Measurements from ENCODE around the gene OOSP4A.
"Not testable (repeated sequence)": the region's sequence is repeated elsewhere in the genome, so short reads cannot be mapped to it uniquely, and the experiment has no call there.

OOSP4A gene

DNA sequence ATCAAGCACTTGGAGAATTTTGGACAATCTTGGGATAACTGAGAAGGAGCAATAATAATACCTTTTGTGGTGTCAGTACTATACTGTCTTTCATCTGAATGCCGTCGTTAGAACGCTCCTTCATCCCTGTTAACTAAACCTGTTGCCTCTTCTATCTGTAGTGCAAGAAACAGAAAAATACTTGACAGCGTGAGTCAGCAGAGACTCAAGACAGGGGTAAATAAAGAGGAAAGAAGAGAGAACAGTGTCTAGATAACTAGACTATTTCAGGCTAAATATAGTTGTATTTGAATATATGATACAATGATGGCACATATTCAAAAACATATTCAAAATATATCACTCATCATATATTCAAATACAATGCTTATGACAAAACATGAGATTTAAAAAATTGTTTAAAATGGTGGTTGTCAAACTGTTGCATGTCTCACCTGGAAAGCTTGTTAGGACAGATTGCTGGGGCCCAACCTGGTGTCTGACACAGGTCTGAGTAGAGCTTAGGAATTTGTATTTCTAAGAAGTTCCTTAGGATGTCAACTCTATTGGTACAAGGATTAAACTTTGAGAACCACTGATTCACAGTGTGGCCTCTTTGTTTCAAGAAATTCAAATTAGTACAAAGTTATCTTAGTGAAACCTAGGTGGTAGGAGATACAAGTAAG lies 17.4 kb downstream of the OOSP4A start:
- H3K36me3 ChIP-seq (ENCODE audit: control insufficient read depth in 2 of 2, insufficient read depth in 2 of 2, low read length in 2 of 2): no peaks in the 10 kb centered on the region
- no peak overlapping the region for H3K4me3 ChIP-seq (ENCODE audit: low read length in 2 of 2)
- no peak overlapping the region for H3K27ac ChIP-seq (ENCODE audit: low read length)
- no peaks in the 10 kb centered on the region for H3K9me3 ChIP-seq (ENCODE audit: control insufficient read depth in 2 of 2, low read length in 2 of 2)
- H3K27me3 ChIP-seq (ENCODE audit: control insufficient read depth in 1 of 2, insufficient read depth in 2 of 2, low read length in 2 of 2): no peaks in the 10 kb centered on the region
- H3K9ac ChIP-seq (ENCODE audit: low read length in 2 of 2): no peak overlapping the region
- H3K4me1 ChIP-seq (ENCODE audit: control insufficient read depth, insufficient read depth, low read length): no peaks in the 10 kb centered on the region

DNA sequence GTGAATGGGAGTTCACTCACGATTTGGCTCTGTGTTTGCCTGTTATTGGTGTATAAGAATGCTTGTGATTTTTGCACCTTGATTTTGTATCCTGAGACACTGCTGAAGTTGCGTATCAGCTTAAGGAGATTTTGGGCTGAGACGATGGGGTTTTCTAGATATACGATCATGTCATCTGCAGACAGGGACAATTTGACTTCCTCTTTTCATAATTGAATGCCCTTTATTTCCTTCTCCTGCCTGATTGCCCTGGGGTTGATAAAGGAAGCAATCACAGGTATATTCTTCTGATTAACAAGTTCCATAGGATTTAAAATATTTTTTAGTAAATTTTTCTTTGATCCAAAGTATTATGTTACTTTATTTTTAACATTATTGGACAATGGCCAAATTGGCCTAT lies 18.2 kb downstream of the OOSP4A start:
- H3K9me3 ChIP-seq (ENCODE audit: control insufficient read depth in 2 of 2, low read length in 2 of 2); H3K27ac ChIP-seq (ENCODE audit: low read length); H3K27me3 ChIP-seq (ENCODE audit: control insufficient read depth in 1 of 2, insufficient read depth in 2 of 2, low read length in 2 of 2); H3K4me1 ChIP-seq (ENCODE audit: control insufficient read depth, insufficient read depth, low read length); H3K36me3 ChIP-seq (ENCODE audit: control insufficient read depth in 2 of 2, insufficient read depth in 2 of 2, low read length in 2 of 2); H3K9ac ChIP-seq (ENCODE audit: low read length in 2 of 2); H3K4me3 ChIP-seq (ENCODE audit: low read length in 2 of 2): not testable (repeated sequence)

DNA sequence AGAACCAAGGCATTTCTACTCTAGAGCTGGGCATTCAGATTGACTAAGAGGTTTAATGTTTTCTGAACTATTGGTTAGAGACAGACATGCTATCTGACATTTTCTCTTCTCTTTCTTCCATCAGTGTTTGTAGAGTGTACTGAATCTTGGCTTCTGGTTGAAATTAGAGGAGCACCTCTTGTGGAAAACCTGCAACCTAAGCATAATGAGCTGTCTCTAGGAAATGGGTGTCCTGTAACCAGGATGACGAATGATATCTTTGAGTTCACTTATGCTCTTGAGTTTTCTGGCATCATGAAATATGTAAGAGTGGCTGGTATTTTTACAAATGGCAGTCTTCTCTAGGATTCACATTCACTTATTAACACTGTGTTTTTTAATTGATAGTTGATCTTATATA lies 19.4 kb downstream of the OOSP4A start:
- Histone ChIP-seq H3K4me3 (ENCODE audit: low read length in 2 of 2) (no peak overlapping the region), H3K27ac (ENCODE audit: low read length) (no peak overlapping the region), H3K4me1 (ENCODE audit: control insufficient read depth, insufficient read depth, low read length) (no peaks in the 10 kb centered on the region), H3K27me3 (ENCODE audit: control insufficient read depth in 1 of 2, insufficient read depth in 2 of 2, low read length in 2 of 2) (no peaks in the 10 kb centered on the region), H3K9me3 (ENCODE audit: control insufficient read depth in 2 of 2, low read length in 2 of 2) (no peaks in the 10 kb centered on the region), H3K36me3 (ENCODE audit: control insufficient read depth in 2 of 2, insufficient read depth in 2 of 2, low read length in 2 of 2) (no peaks in the 10 kb centered on the region), H3K9ac (ENCODE audit: low read length in 2 of 2) (no peak overlapping the region)

GRCh38 chr11:59984368-59984767 lies 20.5 kb downstream of the OOSP4A start:
- no peak overlapping the region for H3K27ac ChIP-seq (ENCODE audit: low read length)
- no peak overlapping the region for H3K4me3 ChIP-seq (ENCODE audit: low read length in 2 of 2)
- H3K27me3 ChIP-seq (ENCODE audit: control insufficient read depth in 1 of 2, insufficient read depth in 2 of 2, low read length in 2 of 2): no peaks in the 10 kb centered on the region
- H3K9ac ChIP-seq (ENCODE audit: low read length in 2 of 2): no peak overlapping the region
- H3K9me3 ChIP-seq (ENCODE audit: control insufficient read depth in 2 of 2, low read length in 2 of 2): no peaks in the 10 kb centered on the region
- H3K36me3 ChIP-seq (ENCODE audit: control insufficient read depth in 2 of 2, insufficient read depth in 2 of 2, low read length in 2 of 2): no peaks in the 10 kb centered on the region
- H3K4me1 ChIP-seq (ENCODE audit: control insufficient read depth, insufficient read depth, low read length): no peaks in the 10 kb centered on the region

DNA sequence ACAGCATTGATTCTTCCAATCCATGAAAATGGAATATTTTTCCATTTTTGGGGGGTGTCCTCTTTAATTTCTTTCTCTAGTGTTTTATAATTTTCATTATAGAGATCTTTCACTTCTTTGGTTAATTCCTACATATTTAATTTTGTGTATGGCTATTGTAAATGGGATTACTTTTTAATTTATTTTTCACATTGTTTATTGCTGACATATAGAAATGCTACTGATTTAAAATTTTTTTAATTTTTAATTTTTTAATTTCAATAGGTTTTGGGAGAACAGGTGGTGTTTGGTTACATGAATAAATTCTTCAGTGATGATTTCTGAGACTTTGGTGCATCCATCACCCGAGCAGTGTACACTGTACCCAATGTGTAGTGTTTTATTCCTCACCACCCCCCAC lies 26.6 kb downstream of the OOSP4A start:
- Histone ChIP-seq H3K36me3 (ENCODE audit: control insufficient read depth in 2 of 2, insufficient read depth in 2 of 2, low read length in 2 of 2) (no peaks in the 10 kb centered on the region), H3K27ac (ENCODE audit: low read length) (no peak overlapping the region), H3K4me3 (ENCODE audit: low read length in 2 of 2) (no peak overlapping the region), H3K4me1 (ENCODE audit: control insufficient read depth, insufficient read depth, low read length) (no peaks in the 10 kb centered on the region), H3K27me3 (ENCODE audit: control insufficient read depth in 1 of 2, insufficient read depth in 2 of 2, low read length in 2 of 2) (no peaks in the 10 kb centered on the region), H3K9ac (ENCODE audit: low read length in 2 of 2) (no peak overlapping the region), H3K9me3 (ENCODE audit: control insufficient read depth in 2 of 2, low read length in 2 of 2) (no peaks in the 10 kb centered on the region)

DNA sequence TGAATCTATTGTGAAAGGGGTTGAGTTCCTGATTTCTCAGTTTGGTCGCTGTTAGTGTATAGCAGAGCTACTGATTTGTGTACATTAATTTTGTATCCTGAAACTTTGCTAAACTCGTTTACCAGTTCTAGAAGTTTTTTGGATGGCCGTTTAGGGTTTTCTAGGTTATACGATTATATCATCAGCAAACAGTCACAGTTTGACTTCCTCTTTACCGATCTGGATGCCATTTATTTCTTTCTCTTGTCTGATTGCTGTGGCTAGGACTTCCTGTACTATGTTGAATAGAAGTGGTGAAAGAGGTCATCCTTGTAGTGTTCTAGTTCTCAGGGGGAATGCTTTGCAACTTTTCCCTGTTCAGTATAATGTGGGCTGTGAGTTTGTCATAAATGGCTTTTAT lies 28.6 kb downstream of the OOSP4A start:
- Histone ChIP-seq H3K9me3 (ENCODE audit: control insufficient read depth in 2 of 2, low read length in 2 of 2) (no peaks in the 10 kb centered on the region), H3K27ac (ENCODE audit: low read length) (no peak overlapping the region), H3K4me3 (ENCODE audit: low read length in 2 of 2) (no peak overlapping the region), H3K9ac (ENCODE audit: low read length in 2 of 2) (no peak overlapping the region), H3K36me3 (ENCODE audit: control insufficient read depth in 2 of 2, insufficient read depth in 2 of 2, low read length in 2 of 2) (no peaks in the 10 kb centered on the region), H3K27me3 (ENCODE audit: control insufficient read depth in 1 of 2, insufficient read depth in 2 of 2, low read length in 2 of 2) (no peaks in the 10 kb centered on the region), H3K4me1 (ENCODE audit: control insufficient read depth, insufficient read depth, low read length) (no peaks in the 10 kb centered on the region)

GRCh38 chr11:59997800-59998199 lies 34.0 kb downstream of the OOSP4A start:
- Histone ChIP-seq H3K27ac (ENCODE audit: low read length) (no peak overlapping the region), H3K4me3 (ENCODE audit: low read length in 2 of 2) (no peak overlapping the region), H3K9ac (ENCODE audit: low read length in 2 of 2) (no peak overlapping the region), H3K27me3 (ENCODE audit: control insufficient read depth in 1 of 2, insufficient read depth in 2 of 2, low read length in 2 of 2) (no peaks in the 10 kb centered on the region), H3K9me3 (ENCODE audit: control insufficient read depth in 2 of 2, low read length in 2 of 2) (no peaks in the 10 kb centered on the region), H3K36me3 (ENCODE audit: control insufficient read depth in 2 of 2, insufficient read depth in 2 of 2, low read length in 2 of 2) (no peaks in the 10 kb centered on the region), H3K4me1 (ENCODE audit: control insufficient read depth, insufficient read depth, low read length) (no peaks in the 10 kb centered on the region)

GRCh38 chr11:59999691-60000090 lies 35.9 kb downstream of the OOSP4A start:
- Histone ChIP-seq H3K27me3 (ENCODE audit: control insufficient read depth in 1 of 2, insufficient read depth in 2 of 2, low read length in 2 of 2) (no peaks in the 10 kb centered on the region), H3K4me1 (ENCODE audit: control insufficient read depth, insufficient read depth, low read length) (no peaks in the 10 kb centered on the region), H3K4me3 (ENCODE audit: low read length in 2 of 2) (no peak overlapping the region), H3K36me3 (ENCODE audit: control insufficient read depth in 2 of 2, insufficient read depth in 2 of 2, low read length in 2 of 2) (no peaks in the 10 kb centered on the region), H3K9me3 (ENCODE audit: control insufficient read depth in 2 of 2, low read length in 2 of 2) (no peaks in the 10 kb centered on the region), H3K9ac (ENCODE audit: low read length in 2 of 2) (no peak overlapping the region), H3K27ac (ENCODE audit: low read length) (no peak overlapping the region)

DNA sequence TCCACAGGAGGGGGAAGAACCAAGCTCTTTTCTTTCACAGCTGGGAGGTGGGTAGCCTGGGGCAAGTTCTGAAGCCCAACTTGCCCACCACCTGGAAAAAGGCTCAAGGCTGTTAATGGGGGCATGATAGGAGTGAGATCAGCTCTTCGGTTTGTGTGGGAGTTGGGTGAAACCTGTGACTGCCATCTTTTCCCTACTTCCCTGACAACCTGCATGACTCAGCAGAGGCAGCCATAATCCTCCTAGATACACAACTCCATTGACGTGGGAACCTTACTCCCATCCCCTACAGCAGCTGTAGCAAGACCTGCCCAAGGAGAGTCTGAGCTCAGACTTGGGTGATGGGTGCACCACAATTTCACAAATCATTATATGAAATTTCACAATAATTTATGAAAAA lies 39.9 kb downstream of the OOSP4A start:
- no peaks in the 10 kb centered on the region for H3K4me1 ChIP-seq (ENCODE audit: control insufficient read depth, insufficient read depth, low read length)
- no peak overlapping the region for H3K27ac ChIP-seq (ENCODE audit: low read length)
- H3K36me3 ChIP-seq (ENCODE audit: control insufficient read depth in 2 of 2, insufficient read depth in 2 of 2, low read length in 2 of 2): no peaks in the 10 kb centered on the region

GRCh38 chr11:60005360-60005759 lies 41.5 kb downstream of the OOSP4A start:
- H3K9ac ChIP-seq (ENCODE audit: low read length in 2 of 2): no peak overlapping the region

More for the DNA sequence above, 39.9 kb downstream of the OOSP4A start:
- Histone ChIP-seq H3K9ac (ENCODE audit: low read length in 2 of 2) (no peak overlapping the region), H3K9me3 (ENCODE audit: control insufficient read depth in 2 of 2, low read length in 2 of 2) (no peaks in the 10 kb centered on the region), H3K27me3 (ENCODE audit: control insufficient read depth in 1 of 2, insufficient read depth in 2 of 2, low read length in 2 of 2) (no peaks in the 10 kb centered on the region), H3K4me3 (ENCODE audit: low read length in 2 of 2) (no peak overlapping the region)

GRCh38 chr11:60016881-60017280 lies 53.0 kb downstream of the OOSP4A start, which contains the start of gene OOSP4B:
OOSP4B (plus strand) TSS chr11:60017181.
- no peaks in the 10 kb centered on the region for H3K9me3 ChIP-seq (ENCODE audit: control insufficient read depth in 2 of 2, low read length in 2 of 2)
- no peaks in the 10 kb centered on the region for H3K27me3 ChIP-seq (ENCODE audit: control insufficient read depth in 1 of 2, insufficient read depth in 2 of 2, low read length in 2 of 2)
- no peak within 1 kb of the TSS for H3K27ac ChIP-seq (ENCODE audit: low read length)
- H3K4me1 ChIP-seq (ENCODE audit: control insufficient read depth, insufficient read depth, low read length): no peaks in the 10 kb centered on the region
- no peaks in the 10 kb centered on the region for H3K36me3 ChIP-seq (ENCODE audit: control insufficient read depth in 2 of 2, insufficient read depth in 2 of 2, low read length in 2 of 2)
- H3K9ac ChIP-seq (ENCODE audit: low read length in 2 of 2): no peak within 1 kb of the TSS
- H3K4me3 ChIP-seq (ENCODE audit: low read length in 2 of 2): no peak within 1 kb of the TSS

More at GRCh38 chr11:60005360-60005759, 41.5 kb downstream of the OOSP4A start:
- no peaks in the 10 kb centered on the region for H3K4me1 ChIP-seq (ENCODE audit: control insufficient read depth, insufficient read depth, low read length)
- H3K36me3 ChIP-seq (ENCODE audit: control insufficient read depth in 2 of 2, insufficient read depth in 2 of 2, low read length in 2 of 2): no peaks in the 10 kb centered on the region
- no peaks in the 10 kb centered on the region for H3K9me3 ChIP-seq (ENCODE audit: control insufficient read depth in 2 of 2, low read length in 2 of 2)
- H3K4me3 ChIP-seq (ENCODE audit: low read length in 2 of 2): no peak overlapping the region
- no peaks in the 10 kb centered on the region for H3K27me3 ChIP-seq (ENCODE audit: control insufficient read depth in 1 of 2, insufficient read depth in 2 of 2, low read length in 2 of 2)
- H3K27ac ChIP-seq (ENCODE audit: low read length): no peak overlapping the region
